ENCODE data around the gene GFI1. TPM values are rescaled to one million over a fixed set of nuclear protein-coding genes. Genes with fewer than 3 reads are reported as not detected.

GFI1 gene
- total and polyA plus RNA-seq, 2 of the 8 experiments (the other 6 are each of a cell fraction or from before 2014, with no cell fraction given), result 0.08 to 0.17 TPM

DNA sequence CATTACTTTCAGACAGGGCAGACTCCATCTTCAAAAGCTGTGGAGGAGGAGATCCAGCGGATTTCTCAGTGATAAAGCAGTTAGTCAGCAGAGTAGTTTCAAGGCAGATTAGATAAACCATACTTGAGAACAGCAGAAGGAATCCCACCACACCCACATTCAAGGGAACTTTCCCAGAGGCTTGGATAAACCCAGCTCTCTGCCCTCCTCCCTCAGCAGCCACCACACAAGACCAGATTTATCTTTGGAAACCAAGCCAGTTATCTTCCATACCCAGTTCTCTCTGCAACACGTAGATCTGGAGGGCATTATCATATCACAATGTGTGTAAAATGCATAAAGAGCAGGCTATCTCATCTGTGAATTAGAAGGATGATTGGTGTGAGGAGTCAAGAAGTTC is 40.2 kb downstream of the GFI1 start:
- H3K4me2 ChIP-seq (ENCODE audit: insufficient read depth in 1 of 2, low read depth in 2 of 2, low read length in 2 of 2), result no peak overlapping the region

More for the DNA sequence above, 40.2 kb downstream of the GFI1 start:
- Histone ChIP-seq H2AFZ (ENCODE audit: low read length) (no peak overlapping the region), H2BK12ac (ENCODE audit: low read depth, low read length) (no peak overlapping the region), H3K18ac (ENCODE audit: extremely low read depth, low read length) (no peak overlapping the region), H3K79me2 (ENCODE audit: control insufficient read depth in 1 of 2, insufficient read depth in 2 of 2, low read length in 2 of 2) (no peaks in the 10 kb centered on the region), H4K5ac (ENCODE audit: insufficient read length, low read depth, low read length) (no peak overlapping the region), H3K27me3 (replicated peaks in 1 of 4; ENCODE audit: control insufficient read depth in 3 of 4, extremely low read depth in 1 of 4, insufficient read depth in 3 of 4, low read length in 3 of 4) (no peaks in the 10 kb centered on the region; a peak in 1 of 7 replicates), H3K4ac (replicated peaks; ENCODE audit: insufficient read length, low read depth, low read length) (no peak overlapping the region), H3K14ac (ENCODE audit: insufficient read length) (no peak overlapping the region), H2BK15ac (ENCODE audit: low read length) (no peak overlapping the region), H3K9me3 (ENCODE audit: insufficient read depth in 2 of 2, low read depth in 1 of 2, low read length in 1 of 2) (no peaks in the 10 kb centered on the region), H4K20me1 (replicated peaks in 1 of 2; ENCODE audit: control insufficient read depth in 1 of 2, insufficient read depth in 2 of 2, low read length in 2 of 2) (no peaks in the 10 kb centered on the region), H3K23ac (ENCODE audit: insufficient read length) (no peak overlapping the region), H3K56ac (replicated peaks; ENCODE audit: insufficient read length, low read depth, low read length) (no peak overlapping the region), H2BK5ac (ENCODE audit: low read depth, low read length) (no peak overlapping the region), H3K36me3 (ENCODE audit: control insufficient read depth in 2 of 4, insufficient read depth in 4 of 4, low read length in 3 of 4) (no peaks in the 10 kb centered on the region), H3K23me2 (ENCODE audit: low read depth, low read length) (no peaks in the 10 kb centered on the region), H3K4me3 (ENCODE audit: extremely low read depth in 1 of 4, insufficient read depth in 2 of 4, low read depth in 3 of 4, low read length in 4 of 4) (no peak overlapping the region), H3K9ac (replicated peaks in 1 of 4; ENCODE audit: extremely low read depth in 1 of 4, low read depth in 3 of 4, low read length in 3 of 4) (no peak overlapping the region), H4K8ac (ENCODE audit: extremely low read depth, insufficient read depth, low read length) (no peak overlapping the region), H3K79me1 (ENCODE audit: low read depth, low read length) (no peaks in the 10 kb centered on the region), H2BK120ac (replicated peaks; ENCODE audit: low read depth, low read length) (no peak overlapping the region), H3K4me1 (replicated peaks in 1 of 4; ENCODE audit: control insufficient read depth in 3 of 4, insufficient read depth in 4 of 4, low read length in 3 of 4) (peaks cover 0 to 5% (median under 1%) of the 10 kb centered on the region in 4 experiments; a peak in 1 of 7 replicates), H2AK5ac (ENCODE audit: low read depth, low read length) (no peak overlapping the region), H4K91ac (replicated peaks; ENCODE audit: insufficient read length, low read length) (no peak overlapping the region), H2BK20ac (ENCODE audit: low read length) (no peak overlapping the region), H3K27ac (ENCODE audit: low read depth, low read length) (no peak overlapping the region)
- TF ChIP-seq RXRA (IDR thresholded peaks at IDR 0.05; ENCODE audit: insufficient read depth, low read depth, low read length) (no peak), NANOG (IDR thresholded peaks at IDR 0.05; ENCODE audit: insufficient read depth, low read depth, low read length, poor library complexity, severe bottlenecking) (no peak), EP300 (IDR thresholded peaks at IDR 0.05; ENCODE audit: borderline replicate concordance in 1 of 2, low read depth in 2 of 2, low read length in 2 of 2) (no peak), JUND (IDR thresholded peaks at IDR 0.05; ENCODE audit: low read length) (no peak), POU5F1 (IDR thresholded peaks at IDR 0.05; ENCODE audit: low read depth, low read length) (no peak)
- TF ChIP-seq, protein P1, sequence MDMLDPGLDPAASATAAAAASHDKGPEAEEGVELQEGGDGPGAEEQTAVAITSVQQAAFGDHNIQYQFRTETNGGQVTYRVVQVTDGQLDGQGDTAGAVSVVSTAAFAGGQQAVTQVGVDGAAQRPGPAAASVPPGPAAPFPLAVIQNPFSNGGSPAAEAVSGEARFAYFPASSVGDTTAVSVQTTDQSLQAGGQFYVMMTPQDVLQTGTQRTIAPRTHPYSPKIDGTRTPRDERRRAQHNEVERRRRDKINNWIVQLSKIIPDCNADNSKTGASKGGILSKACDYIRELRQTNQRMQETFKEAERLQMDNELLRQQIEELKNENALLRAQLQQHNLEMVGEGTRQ (IDR thresholded peaks at IDR 0.05; ENCODE audit: low read length), result no peak
- no peak for FAIRE-seq
- ChIA-PET POLR2A (ENCODE audit: partially characterized antibody) (no interaction called here), CTCF (ENCODE audit: partially characterized antibody) (no interaction called here)
- DNase-seq (ENCODE audit: low read depth in 1 of 2, low spot score in 2 of 2), result no peak
- WGBS, 2 experiments (ENCODE audit: extremely low coverage in 1 of 2, insufficient coverage in 1 of 2, insufficient read length in 1 of 2, insufficient replicate concordance in 2 of 2, low coverage in 1 of 2, low lambda C conversion rate in 2 of 2, missing lambda C conversion rate in 1 of 2), result 85% methylated on average over 2 of the region's 2 CpGs; no CpG with 5 or more reads in 1 of the 2 experiments

Data from H1 (cell line).